ENCODE data around the gene RASGRF2. TPM values are rescaled to one million over a fixed set of nuclear protein-coding genes. Genes with fewer than 3 reads are reported as not detected.

RASGRF2 gene
- total and polyA plus RNA-seq, 9 of the 15 experiments (the other 6 are each of a cell fraction or from before 2014, with no cell fraction given), result 0.01 to 0.22 (median 0.08) TPM; not detected in 2

DNA sequence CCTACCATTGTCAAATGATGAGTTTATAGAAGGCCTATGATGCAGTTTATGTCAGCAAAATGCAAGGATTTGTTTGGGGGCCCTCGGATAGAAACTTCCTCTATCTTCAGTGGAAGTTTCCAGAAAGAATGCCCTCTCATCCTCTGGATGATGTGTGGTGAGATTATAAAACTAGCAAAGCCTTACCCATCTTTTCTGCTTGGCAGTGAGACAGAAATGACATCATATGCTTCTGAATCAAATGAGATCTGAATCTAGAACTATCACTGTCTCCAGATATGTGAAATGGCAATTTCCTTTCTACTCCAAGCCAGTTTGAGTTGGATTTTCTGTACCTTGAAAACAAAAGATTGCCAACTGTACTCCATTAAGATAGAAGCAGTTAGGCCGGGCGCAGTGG lies 212.5 kb downstream of the RASGRF2 start:
- H3K4me3 ChIP-seq, result no peak overlapping the region
- no peak overlapping the region for H3K9ac ChIP-seq (ENCODE audit: insufficient read depth in 1 of 2, low read depth in 2 of 2, low read length in 2 of 2)
- ChIA-PET CTCF (ENCODE audit: low intra/inter-chr PET ratio) (interaction anchor here (0.6 kb wide), 1 partner anchor 14 kb away, joined by 3 read pairs; no protein-coding TSS in a partner anchor), POLR2A (no interaction called here)
- no peak overlapping the region for H3K4me2 ChIP-seq (ENCODE audit: insufficient read depth, low read length)
- H3K79me2 ChIP-seq (ENCODE audit: control insufficient read depth, insufficient read depth, low read length), result no peaks in the 10 kb centered on the region
- no peak overlapping the region for H2AFZ ChIP-seq (ENCODE audit: low read depth, low read length)
- peaks cover 5 to 12% of the 10 kb centered on the region in 2 experiments for H3K27me3 ChIP-seq (ENCODE audit: control insufficient read depth in 2 of 2, insufficient read depth in 2 of 2, low read length in 2 of 2)
- FAIRE-seq (no peak), ATAC-seq (no peak), DNase-seq (ENCODE audit: extremely low read depth in 1 of 4, low spot score in 3 of 4) (no peak)
- H4K20me1 ChIP-seq (replicated peaks; ENCODE audit: control insufficient read depth, insufficient read depth, low read length), result no peaks in the 10 kb centered on the region; the same call in 1 of the 2 replicates
- H3K27ac ChIP-seq (ENCODE audit: extremely low read depth, low read depth, low read length), result no peak overlapping the region
- no peaks in the 10 kb centered on the region for H3K36me3 ChIP-seq (ENCODE audit: control insufficient read depth, insufficient read depth, low read length)
- no peaks in the 10 kb centered on the region for H3K4me1 ChIP-seq (replicated peaks in 1 of 2; ENCODE audit: control insufficient read depth in 2 of 2, insufficient read depth in 2 of 2, low read length in 2 of 2)
- no peaks in the 10 kb centered on the region for H3K9me1 ChIP-seq (ENCODE audit: control insufficient read depth, insufficient read depth, low read length)
- 0% methylated on average over 3 of the region's 3 CpGs for WGBS (ENCODE audit: insufficient coverage, low coverage, missing lambda C conversion rate)
- TF ChIP-seq ATF1 (CRISPR knock-in tag; IDR thresholded peaks at IDR 0.05), result no peak
- no peak for TF ChIP-seq ATF1 (tag; IDR thresholded peaks at IDR 0.05)
- TF ChIP-seq ESRRB (CRISPR knock-in tag; IDR thresholded peaks at IDR 0.05; ENCODE audit: borderline replicate concordance), result no peak
- TF ChIP-seq, protein P1, sequence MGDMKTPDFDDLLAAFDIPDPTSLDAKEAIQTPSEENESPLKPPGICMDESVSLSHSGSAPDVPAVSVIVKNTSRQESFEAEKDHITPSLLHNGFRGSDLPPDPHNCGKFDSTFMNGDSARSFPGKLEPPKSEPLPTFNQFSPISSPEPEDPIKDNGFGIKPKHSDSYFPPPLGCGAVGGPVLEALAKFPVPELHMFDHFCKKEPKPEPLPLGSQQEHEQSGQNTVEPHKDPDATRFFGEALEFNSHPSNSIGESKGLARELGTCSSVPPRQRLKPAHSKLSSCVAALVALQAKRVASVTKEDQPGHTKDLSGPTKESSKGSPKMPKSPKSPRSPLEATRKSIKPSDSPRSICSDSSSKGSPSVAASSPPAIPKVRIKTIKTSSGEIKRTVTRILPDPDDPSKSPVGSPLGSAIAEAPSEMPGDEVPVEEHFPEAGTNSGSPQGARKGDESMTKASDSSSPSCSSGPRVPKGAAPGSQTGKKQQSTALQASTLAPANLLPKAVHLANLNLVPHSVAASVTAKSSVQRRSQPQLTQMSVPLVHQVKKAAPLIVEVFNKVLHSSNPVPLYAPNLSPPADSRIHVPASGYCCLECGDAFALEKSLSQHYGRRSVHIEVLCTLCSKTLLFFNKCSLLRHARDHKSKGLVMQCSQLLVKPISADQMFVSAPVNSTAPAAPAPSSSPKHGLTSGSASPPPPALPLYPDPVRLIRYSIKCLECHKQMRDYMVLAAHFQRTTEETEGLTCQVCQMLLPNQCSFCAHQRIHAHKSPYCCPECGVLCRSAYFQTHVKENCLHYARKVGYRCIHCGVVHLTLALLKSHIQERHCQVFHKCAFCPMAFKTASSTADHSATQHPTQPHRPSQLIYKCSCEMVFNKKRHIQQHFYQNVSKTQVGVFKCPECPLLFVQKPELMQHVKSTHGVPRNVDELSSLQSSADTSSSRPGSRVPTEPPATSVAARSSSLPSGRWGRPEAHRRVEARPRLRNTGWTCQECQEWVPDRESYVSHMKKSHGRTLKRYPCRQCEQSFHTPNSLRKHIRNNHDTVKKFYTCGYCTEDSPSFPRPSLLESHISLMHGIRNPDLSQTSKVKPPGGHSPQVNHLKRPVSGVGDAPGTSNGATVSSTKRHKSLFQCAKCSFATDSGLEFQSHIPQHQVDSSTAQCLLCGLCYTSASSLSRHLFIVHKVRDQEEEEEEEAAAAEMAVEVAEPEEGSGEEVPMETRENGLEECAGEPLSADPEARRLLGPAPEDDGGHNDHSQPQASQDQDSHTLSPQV (IDR thresholded peaks at IDR 0.05), result no peak
- TF ChIP-seq ESRRA (IDR thresholded peaks at IDR 0.05; ENCODE audit: borderline replicate concordance, low read depth), result no peak
- TF ChIP-seq BRD9 (IDR thresholded peaks at IDR 0.05; ENCODE audit: low read depth, partially characterized antibody), result no peak
- TF ChIP-seq SRF (CRISPR knock-in tag; IDR thresholded peaks at IDR 0.05), result no peak
- no peak for TF ChIP-seq ZNF263 (CRISPR knock-in tag; IDR thresholded peaks at IDR 0.05; ENCODE audit: borderline replicate concordance)
- no peak for TF ChIP-seq ELF4 (CRISPR knock-in tag; IDR thresholded peaks at IDR 0.05)
- TF ChIP-seq HEY1 (CRISPR knock-in tag; IDR thresholded peaks at IDR 0.05; ENCODE audit: borderline replicate concordance), result no peak
- no peak for TF ChIP-seq ETS1 (conservative IDR thresholded peaks at IDR 0.05; ENCODE audit: control insufficient read depth, low read depth, low read length)
- TF ChIP-seq POLR2AphosphoS2 (IDR thresholded peaks at IDR 0.05; ENCODE audit: low read length), result no peak
- TF ChIP-seq CREM (IDR thresholded peaks at IDR 0.05; ENCODE audit: low read depth), result no peak
- no peak for TF ChIP-seq FOXM1 (IDR thresholded peaks at IDR 0.05; ENCODE audit: low read depth)
- no peak for TF ChIP-seq FOXM1 (CRISPR knock-in tag; IDR thresholded peaks at IDR 0.05; ENCODE audit: low read depth)
- intact Hi-C loops (cut with micrococcal nuclease), result no loop called here
- H3K9me3 ChIP-seq (replicated peaks; ENCODE audit: control insufficient read depth, insufficient read depth, low read depth, low read length), result no peaks in the 10 kb centered on the region
- BruUV-seq (replicated peaks), result no TSS peak
- in situ Hi-C loops (cut with MboI), result no loop called here

All from K562 (cell line).